NCI-H345 (cell line): ENCODE results near the gene TRMT13.
"Not testable (repeated sequence)": the region's sequence is repeated elsewhere in the genome, so short reads cannot be mapped to it uniquely, and the experiment has no call there.

Experiments used
- DNase-seq: peaks from one replicate; lab custom pipeline; 2025; lab: John Stamatoyannopoulos, UW

Gene TRMT13

GRCh38 chr1:100164216-100164615, 31.3 kb downstream of the TRMT13 start:
- DNase-seq = no peak

- DNase-seq = no peak
Observed at GRCh38 chr1:100164702-100165101, 31.7 kb downstream of the TRMT13 start.

- no peak for DNase-seq
Observed at GRCh38 chr1:100168051-100168450, 35.1 kb downstream of the TRMT13 start.

GRCh38 chr1:100177295-100178041, 44.5 kb downstream of the TRMT13 start:
- DNase-seq = no peak

GRCh38 chr1:100178091-100178490, 45.1 kb downstream of the TRMT13 start, which contains the start of gene LRRC39:
Gene LRRC39, minus strand, starts transcription at chr1:100178256. Its CDS starts 9,740 bp downstream, at chr1:100168516.
- no peak for DNase-seq

- no peak for DNase-seq
Observed at GRCh38 chr1:100183370-100183769, 50.4 kb downstream of the TRMT13 start.

GRCh38 chr1:100184536-100184935, 51.6 kb downstream of the TRMT13 start:
- no peak for DNase-seq

GRCh38 chr1:100187912-100188311, 54.9 kb downstream of the TRMT13 start:
- DNase-seq = no peak

GRCh38 chr1:100188617-100189016, 55.7 kb downstream of the TRMT13 start:
- DNase-seq = peak; percentile 43

GRCh38 chr1:100198596-100198995, 65.6 kb downstream of the TRMT13 start:
- no peak for DNase-seq

- not testable (repeated sequence) for DNase-seq
Observed at GRCh38 chr1:100200060-100200459, 67.1 kb downstream of the TRMT13 start.
